UCSD-AML1 (cell line): Measurements from ENCODE around the gene MIOX.
A peak's percentile ranks its signal among the peaks of the same experiment; 100 is the strongest.
"Not testable (repeated sequence)": the region's sequence is repeated elsewhere in the genome, so short reads cannot be mapped to it uniquely, and the experiment has no call there.

Experiments
- DNase-seq: peaks from one replicate; lab custom pipeline; 2025; ENCODE audit not compliant: unreplicated experiment; lab: John Stamatoyannopoulos, UW

Gene MIOX

DNA sequence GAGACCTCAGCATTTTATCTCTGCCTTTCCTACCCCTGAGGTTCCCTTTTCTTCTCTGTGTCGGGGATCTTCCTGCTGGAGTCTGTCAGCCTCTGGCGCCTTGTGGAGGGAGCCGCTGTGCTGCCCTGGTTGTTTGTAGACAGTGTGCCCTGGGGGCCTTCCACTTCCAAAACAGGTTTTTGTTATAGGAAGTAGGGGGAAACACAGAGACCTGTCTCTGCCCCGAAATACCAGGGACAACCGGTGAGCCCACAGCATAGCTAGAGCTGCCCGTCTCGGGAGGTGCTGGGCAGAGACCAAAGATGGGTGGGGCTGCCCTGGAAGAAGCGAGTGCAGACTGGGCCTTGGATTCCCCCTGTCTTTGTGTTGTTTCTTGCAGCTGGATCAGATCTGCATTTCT is 29.4 kb downstream of the MIOX start:
- no peak for DNase-seq

- DNase-seq = no peak
These were observed 30.2 kb downstream of the MIOX start for GRCh38 chr22:50516891-50517290.

- no peak for DNase-seq
These were observed 31.0 kb downstream of the MIOX start for GRCh38 chr22:50517495-50518260.

GRCh38 chr22:50518606-50519005 is 31.9 kb downstream of the MIOX start:
- no peak for DNase-seq

- DNase-seq = no peak
These were observed 32.5 kb downstream of the MIOX start for GRCh38 chr22:50519151-50519550.

GRCh38 chr22:50520184-50520583 is 33.5 kb downstream of the MIOX start:
- not testable (repeated sequence) for DNase-seq

GRCh38 chr22:50520826-50521453 is 34.3 kb downstream of the MIOX start:
- no peak for DNase-seq

GRCh38 chr22:50521710-50522109 is 35.1 kb downstream of the MIOX start:
- DNase-seq = no peak

- DNase-seq = no peak
These were observed 35.6 kb downstream of the MIOX start for GRCh38 chr22:50522208-50522805.

- DNase-seq = no peak
These were observed 36.3 kb downstream of the MIOX start for GRCh38 chr22:50522806-50523438.

- no peak for DNase-seq
These were observed 36.8 kb downstream of the MIOX start for GRCh38 chr22:50523458-50523805.

- no peak for DNase-seq
These were observed 37.4 kb downstream of the MIOX start for GRCh38 chr22:50523806-50524675.

- no peak for DNase-seq
These were observed 38.0 kb downstream of the MIOX start for GRCh38 chr22:50524676-50525103.

GRCh38 chr22:50525104-50525857 is 38.6 kb downstream of the MIOX start, which contains the start of gene SCO2:
Gene SCO2 (minus strand): TSS chr22:50525598. CDS start chr22:50524411, 1,187 bp downstream.
- peak; percentile 98 for DNase-seq

DNA sequence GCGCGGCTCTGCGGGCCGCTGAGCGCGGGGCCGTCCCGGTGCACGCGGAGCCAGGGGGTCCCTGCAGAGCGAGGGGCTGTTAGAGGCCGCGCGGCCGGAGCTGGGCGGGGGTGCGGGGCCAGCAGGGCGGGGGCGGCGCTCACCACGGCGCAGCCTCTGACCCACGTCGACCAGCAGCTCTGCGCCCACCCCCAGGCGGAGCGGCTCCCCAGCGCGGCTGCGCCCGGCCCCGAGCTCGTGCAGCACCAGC is 39.1 kb downstream of the MIOX start:
- no peak for DNase-seq

- DNase-seq = peak; percentile 90
These were observed 39.6 kb downstream of the MIOX start for GRCh38 chr22:50526108-50526833.

- peak; percentile 77 for DNase-seq
These were observed 40.5 kb downstream of the MIOX start for GRCh38 chr22:50526834-50527801.

DNA sequence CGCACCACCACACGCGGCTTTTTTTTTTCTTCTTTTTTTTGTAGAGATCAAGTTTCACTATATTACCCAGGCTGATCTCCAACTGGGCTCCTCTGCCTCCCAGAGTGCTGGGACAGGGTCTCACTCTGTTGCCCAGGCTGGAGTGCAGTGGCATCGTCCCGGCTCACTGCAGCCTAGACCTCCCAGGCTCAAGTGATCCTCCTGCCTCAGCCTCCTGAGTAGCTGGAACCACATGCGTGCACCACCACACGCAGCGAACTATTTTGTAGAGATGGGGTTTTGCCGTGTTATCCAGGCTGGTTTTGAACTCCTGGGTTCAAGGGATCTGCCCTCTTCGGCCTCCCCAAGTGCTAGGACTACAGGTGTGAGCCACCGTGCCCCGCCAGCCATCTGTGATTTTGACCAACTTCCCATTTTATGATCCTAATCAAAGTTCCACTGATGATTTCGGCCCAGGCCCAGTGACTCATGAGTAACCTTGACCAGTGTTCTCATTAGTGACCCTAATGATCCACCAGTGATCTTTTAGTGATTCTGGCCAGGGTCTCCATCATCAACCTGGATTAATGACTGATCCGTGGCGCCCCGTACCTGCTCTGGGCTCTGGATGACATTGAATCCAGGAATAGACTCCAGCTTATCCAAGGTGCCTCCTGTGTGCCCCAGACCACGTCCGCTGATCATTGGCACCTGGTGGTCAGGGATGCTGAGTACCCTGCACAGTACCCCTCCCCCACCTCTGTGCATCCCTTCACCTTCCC is 41.4 kb downstream of the MIOX start:
- DNase-seq = no peak
